Mesenchymal stem cell (in vitro differentiated cells and primary cell): ENCODE data around the gene TMC2.

Experiments used
- DNase-seq: peaks from one replicate; pipeline ENCODE4 v3.0.0-alpha.2; 2013
- H2AFZ ChIP-seq: one replicate; pipeline ENCODE4 v1.6.1; 2013; ENCODE audit warnings: low read depth, mild to moderate bottlenecking, control low read depth, inconsistent platforms, low read length, moderate library complexity
- H2AK5ac ChIP-seq: 2 replicates; pipeline ENCODE4 v1.6.1; 2013; ENCODE audit warnings: low read length, moderate library complexity, mild to moderate bottlenecking, inconsistent platforms; ENCODE audit not compliant: severe bottlenecking
- H2BK120ac ChIP-seq: one replicate; pipeline ENCODE4 v1.6.1; 2013; ENCODE audit warnings: low read depth, mild to moderate bottlenecking, inconsistent platforms, low read length, moderate library complexity
- H2BK12ac ChIP-seq, 2 experiments: one replicate each; pipeline ENCODE4 v1.6.1; 2013; ENCODE audit warnings: inconsistent platforms in 2 of 2, low read length in 2 of 2, mild to moderate bottlenecking in 2 of 2, moderate library complexity in 2 of 2, control low read depth in 1 of 2
- H2BK15ac ChIP-seq: one replicate; pipeline ENCODE4 v1.6.1; 2013; ENCODE audit warnings: mild to moderate bottlenecking, low read depth, inconsistent platforms; ENCODE audit not compliant: poor library complexity, severe bottlenecking
- H2BK5ac ChIP-seq: 2 replicates; pipeline ENCODE4 v1.6.1; 2013; ENCODE audit warnings: low read depth, mild to moderate bottlenecking, low read length, control low read depth, inconsistent platforms; ENCODE audit not compliant: poor library complexity, severe bottlenecking
- H3K14ac ChIP-seq, 2 experiments: one replicate each; pipeline ENCODE4 v1.6.1; 2013; ENCODE audit warnings: inconsistent platforms in 2 of 2, low read length in 2 of 2, control low read depth in 1 of 2, mild to moderate bottlenecking in 1 of 2, moderate library complexity in 1 of 2
- H3K18ac ChIP-seq, 2 experiments: one replicate each; pipeline ENCODE4 v1.6.1; 2013; ENCODE audit warnings: inconsistent platforms in 2 of 2, low read length in 2 of 2, control low read depth in 1 of 2, low read depth in 1 of 2, mild to moderate bottlenecking in 1 of 2
- H3K23ac ChIP-seq, 2 experiments: one replicate each; pipeline ENCODE4 v1.6.1; 2013; ENCODE audit warnings: inconsistent platforms in 2 of 2, low read length in 2 of 2, mild to moderate bottlenecking in 2 of 2, moderate library complexity in 2 of 2, control low read depth in 1 of 2
- H3K27ac ChIP-seq: 2 replicates; pipeline ENCODE4 v1.5.1; 2013; ENCODE audit warnings: mild to moderate bottlenecking, moderate library complexity, low read length, control low read depth, inconsistent platforms; ENCODE audit not compliant: poor library complexity, severe bottlenecking
- H3K27me3 ChIP-seq, 2 experiments: 2 replicates each; pipeline versions ENCODE4 v1.6.1 to v1.7.0; 2013; ENCODE audit warnings: low read length in 2 of 2, mild to moderate bottlenecking in 2 of 2, moderate library complexity in 2 of 2, control low read depth in 1 of 2, inconsistent platforms in 1 of 2; ENCODE audit not compliant: control insufficient read depth in 1 of 2, insufficient read depth in 1 of 2
- H3K36me3 ChIP-seq, 2 experiments: 2 replicates each; pipeline versions ENCODE4 v1.6.1 to v1.7.0; 2013; ENCODE audit warnings: low read length in 2 of 2, control low read depth in 1 of 2, inconsistent platforms in 1 of 2, low read depth in 1 of 2, mild to moderate bottlenecking in 1 of 2; ENCODE audit not compliant: insufficient read depth in 2 of 2, control insufficient read depth in 1 of 2
- H3K4ac ChIP-seq, 2 experiments: one replicate each; pipeline ENCODE4 v1.6.1; 2013; ENCODE audit warnings: inconsistent platforms in 2 of 2, low read length in 2 of 2, mild to moderate bottlenecking in 2 of 2, moderate library complexity in 2 of 2, control low read depth in 1 of 2, low read depth in 1 of 2
- H3K4me1 ChIP-seq: 2 replicates; pipeline ENCODE4 v1.6.1; 2013; ENCODE audit warnings: low read depth, low read length, control low read depth; ENCODE audit not compliant: control insufficient read depth, insufficient read depth
- H3K4me2 ChIP-seq: 2 replicates; pipeline ENCODE4 v1.6.1; 2013; ENCODE audit warnings: low read length, mild to moderate bottlenecking, inconsistent platforms; ENCODE audit not compliant: poor library complexity, severe bottlenecking
- H3K4me3 ChIP-seq, 2 experiments: 2 replicates each; pipeline versions ENCODE4 v1.5.1 to v1.7.0; 2013; ENCODE audit warnings: low read length in 2 of 2, mild to moderate bottlenecking in 2 of 2, control low read depth in 1 of 2, low read depth in 1 of 2; ENCODE audit not compliant: insufficient read depth in 1 of 2
- H3K79me1 ChIP-seq: replicated peaks from 2 replicates; pipeline ENCODE4 v1.6.1; 2013; ENCODE audit warnings: mild to moderate bottlenecking, control low read depth, low read length, inconsistent platforms; ENCODE audit not compliant: poor library complexity, severe bottlenecking
- H3K9ac ChIP-seq: 2 replicates; pipeline ENCODE4 v1.7.0; 2013; ENCODE audit warnings: mild to moderate bottlenecking, low read length, moderate library complexity
- H3K9me3 ChIP-seq: 2 replicates; pipeline ENCODE4 v1.7.0; 2013; ENCODE audit warnings: mild to moderate bottlenecking, low read length; ENCODE audit not compliant: control insufficient read depth
- H4K8ac ChIP-seq: one replicate; pipeline ENCODE4 v1.6.1; 2013; ENCODE audit warnings: inconsistent platforms, mild to moderate bottlenecking, low read length, moderate library complexity
- H4K91ac ChIP-seq: one replicate; pipeline ENCODE4 v1.6.1; 2013; ENCODE audit warnings: mild to moderate bottlenecking, low read length, inconsistent platforms
- WGBS: methylation state at CpG from one replicate; pipeline ENCODE4 v1.1.7; 2013; ENCODE audit warnings: mixed read lengths; 5-methylcytosine and 5-hydroxymethylcytosine counted together

The TMC2 gene

GRCh38 chr20:2663887-2664719 lies 127.7 kb downstream of the TMC2 start, which contains the start of gene IDH3B:
TSS of gene IDH3B (minus strand) at chr20:2664216. CDS start at chr20:2664188, 28 bp downstream.
- Histone ChIP-seq H3K4me3 (peak within 1 kb of the TSS; percentile 95 to 96), H3K79me1 (peaks cover 22% of the 10 kb centered on the region), H3K23ac (no peak within 1 kb of the TSS), H2BK12ac (no peak within 1 kb of the TSS), H3K18ac (peak within 1 kb of the TSS; percentile 49 to 80), H3K36me3 (peaks cover 26 to 32% of the 10 kb centered on the region in 2 experiments), H3K4me1 (peaks cover 4% of the 10 kb centered on the region), H2BK15ac (no peak within 1 kb of the TSS), H3K27me3 (peaks cover 9 to 12% of the 10 kb centered on the region in 2 experiments), H3K4ac (peak within 1 kb of the TSS; percentile 64 to 84), H3K14ac (no peak within 1 kb of the TSS), H2BK5ac (no peak within 1 kb of the TSS), H2BK120ac (no peak within 1 kb of the TSS), H4K8ac (peak within 1 kb of the TSS; percentile 94), H2AK5ac (peak within 1 kb of the TSS; percentile 72), H3K4me2 (peak within 1 kb of the TSS; percentile 97), H4K91ac (peak within 1 kb of the TSS; percentile 71), H2AFZ (peak within 1 kb of the TSS; percentile 46), H3K9ac (peak within 1 kb of the TSS; percentile 98), H3K27ac (peak within 1 kb of the TSS; percentile 66), H3K9me3 (no peaks in the 10 kb centered on the region)
- peak; percentile 93 for DNase-seq
- 19% methylated on average over 45 of the region's 49 CpGs for WGBS

GRCh38 chr20:2671977-2672376 lies 135.6 kb downstream of the TMC2 start:
- no peaks in the 10 kb centered on the region for H3K79me1 ChIP-seq
- no peaks in the 10 kb centered on the region for H3K4me1 ChIP-seq
- H2AFZ ChIP-seq: no peak overlapping the region
- DNase-seq: no peak
- no peak overlapping the region for H3K23ac ChIP-seq
- no peak overlapping the region for H3K4ac ChIP-seq
- H4K91ac ChIP-seq: no peak overlapping the region
- no peak overlapping the region for H2BK12ac ChIP-seq
- WGBS: 20% methylated on average over 3 of the region's 4 CpGs
- no peak overlapping the region for H2BK120ac ChIP-seq
- no peak overlapping the region for H3K4me3 ChIP-seq
- H3K27ac ChIP-seq: no peak overlapping the region
- no peaks in the 10 kb centered on the region for H3K36me3 ChIP-seq
- peaks cover 26 to 39% of the 10 kb centered on the region in 2 experiments for H3K27me3 ChIP-seq
- H3K18ac ChIP-seq: no peak overlapping the region
- no peak overlapping the region for H3K4me2 ChIP-seq
- no peak overlapping the region for H2BK5ac ChIP-seq
- no peak overlapping the region for H4K8ac ChIP-seq
- H2BK15ac ChIP-seq: no peak overlapping the region
- H3K14ac ChIP-seq: no peak overlapping the region
- no peaks in the 10 kb centered on the region for H3K9me3 ChIP-seq
- H2AK5ac ChIP-seq: no peak overlapping the region
- H3K9ac ChIP-seq: no peak overlapping the region

- Histone ChIP-seq H3K4ac (no peak overlapping the region), H4K91ac (no peak overlapping the region), H3K9ac (no peak overlapping the region), H2AFZ (no peak overlapping the region), H3K23ac (no peak overlapping the region), H3K27ac (no peak overlapping the region), H3K27me3 (peaks cover 31 to 43% of the 10 kb centered on the region in 2 experiments), H2BK5ac (no peak overlapping the region), H2BK15ac (no peak overlapping the region), H3K14ac (no peak overlapping the region), H3K79me1 (no peaks in the 10 kb centered on the region), H3K18ac (no peak overlapping the region), H2BK12ac (no peak overlapping the region), H4K8ac (no peak overlapping the region), H2AK5ac (no peak overlapping the region), H3K36me3 (no peaks in the 10 kb centered on the region), H3K4me3 (no peak overlapping the region), H2BK120ac (no peak overlapping the region), H3K9me3 (no peaks in the 10 kb centered on the region), H3K4me1 (no peaks in the 10 kb centered on the region), H3K4me2 (no peak overlapping the region)
- WGBS: 82% methylated on average over 3 of the region's 3 CpGs
- DNase-seq: no peak
Measured at GRCh38 chr20:2672446-2672845, 136.1 kb downstream of the TMC2 start.

GRCh38 chr20:2673453-2673852 lies 137.1 kb downstream of the TMC2 start:
- Histone ChIP-seq H3K27ac (no peak overlapping the region), H3K14ac (no peak overlapping the region), H2BK120ac (no peak overlapping the region), H2BK12ac (no peak overlapping the region), H4K8ac (no peak overlapping the region), H3K23ac (no peak overlapping the region), H3K4me1 (no peaks in the 10 kb centered on the region), H4K91ac (no peak overlapping the region), H3K79me1 (no peaks in the 10 kb centered on the region), H3K4me2 (no peak overlapping the region), H2BK5ac (no peak overlapping the region), H3K18ac (no peak overlapping the region), H3K27me3 (peaks cover 36 to 46% of the 10 kb centered on the region in 2 experiments), H2AFZ (no peak overlapping the region), H3K9ac (no peak overlapping the region), H2BK15ac (no peak overlapping the region), H3K4me3 (no peak overlapping the region), H3K9me3 (no peaks in the 10 kb centered on the region), H3K4ac (no peak overlapping the region), H3K36me3 (no peaks in the 10 kb centered on the region), H2AK5ac (no peak overlapping the region)
- 80% methylated on average over 4 of the region's 4 CpGs for WGBS
- DNase-seq: no peak
